H9 (cell line): Measurements from ENCODE around the gene JMJD7. TPM values are rescaled to one million over a fixed set of nuclear protein-coding genes. Genes with fewer than 3 reads are reported as not detected.

ENCODE experiments used
- DNase-seq: peaks from one replicate; pipeline ENCODE4 v3.0.0-alpha.2; 2017
- H2AFZ ChIP-seq: one replicate; pipeline ENCODE4 v1.6.1; 2013; ENCODE audit warnings: mild to moderate bottlenecking, low read length, control low read depth, moderate library complexity
- H2AK5ac ChIP-seq: 2 replicates; pipeline ENCODE4 v1.6.1; 2013; ENCODE audit warnings: low read length, control low read depth, mixed read lengths; ENCODE audit not compliant: insufficient read length
- H2BK120ac ChIP-seq: one replicate; pipeline ENCODE4 v1.6.1; 2013; ENCODE audit warnings: low read depth, mild to moderate bottlenecking, low read length, control low read depth, inconsistent platforms; ENCODE audit not compliant: poor library complexity, severe bottlenecking
- H2BK12ac ChIP-seq: 2 replicates; pipeline ENCODE4 v1.6.1; 2013; ENCODE audit warnings: low read length, control low read depth, mixed read lengths, low read depth; ENCODE audit not compliant: insufficient read length
- H2BK15ac ChIP-seq: 2 replicates; pipeline ENCODE4 v1.6.1; 2013; ENCODE audit warnings: low read depth, low read length, control low read depth
- H2BK20ac ChIP-seq: one replicate; pipeline ENCODE4 v1.6.1; 2013; ENCODE audit warnings: low read depth, mild to moderate bottlenecking, low read length, control low read depth, inconsistent platforms; ENCODE audit not compliant: poor library complexity, severe bottlenecking
- H2BK5ac ChIP-seq: 2 replicates; pipeline ENCODE4 v1.6.1; 2013; ENCODE audit warnings: low read length, control low read depth, mixed read lengths; ENCODE audit not compliant: insufficient read length
- H3K14ac ChIP-seq: 2 replicates; pipeline ENCODE4 v1.6.1; 2013; ENCODE audit warnings: low read length, control low read depth; ENCODE audit not compliant: insufficient read depth
- H3K18ac ChIP-seq: 2 replicates; pipeline ENCODE4 v1.6.1; 2013; ENCODE audit warnings: low read depth, mild to moderate bottlenecking, mixed read lengths, low read length, control low read depth; ENCODE audit not compliant: insufficient read length
- H3K23ac ChIP-seq: 2 replicates; pipeline ENCODE4 v1.6.1; 2013; ENCODE audit warnings: low read length, control low read depth, mixed read lengths, low read depth; ENCODE audit not compliant: insufficient read length
- H3K23me2 ChIP-seq: 2 replicates; pipeline ENCODE4 v1.6.1; 2013; ENCODE audit warnings: low read depth, mild to moderate bottlenecking, mixed read lengths, low read length, control low read depth; ENCODE audit not compliant: insufficient read length, poor library complexity, severe bottlenecking
- H3K27ac ChIP-seq: 2 replicates; pipeline ENCODE4 v1.5.1; 2013; ENCODE audit warnings: low read length, control low read depth, mixed read lengths, low read depth; ENCODE audit not compliant: insufficient read length
- H3K27me3 ChIP-seq: 2 replicates; pipeline ENCODE4 v1.6.1; 2013; ENCODE audit warnings: low read length, control low read depth, inconsistent platforms; ENCODE audit not compliant: insufficient read depth
- H3K4ac ChIP-seq: 2 replicates; pipeline ENCODE4 v1.6.1; 2013; ENCODE audit warnings: low read depth, mild to moderate bottlenecking, control low read depth, inconsistent platforms, low read length, moderate library complexity
- H3K4me1 ChIP-seq: 2 replicates; pipeline ENCODE4 v1.6.1; 2013; ENCODE audit warnings: low read length, control low read depth, inconsistent platforms; ENCODE audit not compliant: insufficient read depth
- H3K4me2 ChIP-seq: 2 replicates; pipeline ENCODE4 v1.6.1; 2013; ENCODE audit warnings: low read length, control low read depth, mixed read lengths; ENCODE audit not compliant: insufficient read length, insufficient read depth
- H3K56ac ChIP-seq: 2 replicates; pipeline ENCODE4 v1.6.1; 2013; ENCODE audit warnings: low read depth, mild to moderate bottlenecking, mixed read lengths, low read length, control low read depth; ENCODE audit not compliant: insufficient read length
- H3K79me1 ChIP-seq: 2 replicates; pipeline ENCODE4 v1.6.1; 2013; ENCODE audit warnings: low read depth, mild to moderate bottlenecking, moderate library complexity, low read length, control low read depth, inconsistent platforms; ENCODE audit not compliant: insufficient read depth, poor library complexity, severe bottlenecking
- H3K79me2 ChIP-seq: 2 replicates; pipeline ENCODE4 v1.6.1; 2013; ENCODE audit warnings: low read length, control low read depth, inconsistent platforms; ENCODE audit not compliant: insufficient read depth
- H3K9ac ChIP-seq: 2 replicates; pipeline ENCODE4 v1.6.1; 2013; ENCODE audit warnings: low read length, control low read depth, mixed read lengths; ENCODE audit not compliant: insufficient read length; ENCODE audit errors: extremely low read depth
- H3K9me3 ChIP-seq: one replicate; pipeline ENCODE4 v1.6.1; 2013; ENCODE audit warnings: low read depth, low read length, inconsistent platforms; ENCODE audit not compliant: control insufficient read depth
- H3T11ph ChIP-seq: one replicate; pipeline ENCODE4 v1.6.1; 2013; ENCODE audit warnings: mild to moderate bottlenecking, low read length, control low read depth, inconsistent platforms
- H4K20me1 ChIP-seq: one replicate; pipeline ENCODE4 v1.6.1; 2013; ENCODE audit not compliant: control insufficient read depth, insufficient read length, insufficient read depth
- H4K5ac ChIP-seq: 2 replicates; pipeline ENCODE4 v1.6.1; 2013; ENCODE audit warnings: low read depth, mild to moderate bottlenecking, mixed read lengths, low read length, control low read depth; ENCODE audit not compliant: insufficient read length
- H4K8ac ChIP-seq: replicated peaks from 2 replicates; pipeline ENCODE4 v1.6.1; 2013; ENCODE audit warnings: low read length, control low read depth, mixed read lengths, low read depth; ENCODE audit not compliant: insufficient read length
- H4K91ac ChIP-seq: 2 replicates; pipeline ENCODE4 v1.6.1; 2013; ENCODE audit warnings: low read depth, mild to moderate bottlenecking, moderate library complexity, mixed read lengths, low read length, control low read depth; ENCODE audit not compliant: insufficient read length
- H3K27ac Mint-ChIP-seq, 3 experiments: 2 replicates in 2 of 3; 3 replicates in 1 of 3; pipeline ENCODE4 v1.8.0; 2020 to 2021; ENCODE audit warnings: mixed read lengths in 3 of 3, mild to moderate bottlenecking in 1 of 3, moderate library complexity in 1 of 3
- H3K27me3 Mint-ChIP-seq: 2 replicates; pipeline ENCODE4 v1.8.0; 2021; ENCODE audit warnings: low read depth, mild to moderate bottlenecking, moderate library complexity, mixed read lengths
- H3K36me3 Mint-ChIP-seq, 3 experiments: 2 replicates in 2 of 3; 3 replicates in 1 of 3; pipeline ENCODE4 v1.8.0; 2020 to 2021; ENCODE audit warnings: low read depth in 3 of 3, mixed read lengths in 3 of 3; ENCODE audit not compliant: insufficient read depth in 1 of 3
- H3K4me1 Mint-ChIP-seq, 2 experiments: 2 replicates each; pipeline ENCODE4 v1.8.0; 2020; ENCODE audit warnings: mixed read lengths in 2 of 2
- H3K4me3 Mint-ChIP-seq, 2 experiments: 2 replicates in 1 of 2; 3 replicates in 1 of 2; pipeline ENCODE4 v1.8.0; 2020 to 2021; ENCODE audit warnings: mild to moderate bottlenecking in 2 of 2, mixed read lengths in 2 of 2, moderate library complexity in 1 of 2
- H3K9me3 Mint-ChIP-seq, 2 experiments: 2 replicates in 1 of 2; 3 replicates in 1 of 2; pipeline ENCODE4 v1.8.0; 2020; ENCODE audit warnings: mild to moderate bottlenecking in 2 of 2, mixed read lengths in 2 of 2, moderate library complexity in 1 of 2
- WGBS: extraction: QIAGEN DNeasy Blood & Tissue Kit; methylation state at CpG from one replicate; pipeline ENCODE4 v1.1.7; 2013; ENCODE audit warnings: missing lambda C conversion rate, low lambda C conversion rate, mixed read lengths; ENCODE audit not compliant: insufficient read length; ENCODE audit errors: extremely low coverage; 5-methylcytosine and 5-hydroxymethylcytosine counted together
- total RNA-seq: library from RNA; stranded (reverse); gene quantifications from 2 replicates; pipeline ENCODE4 v1.2.1, GENCODE V29; 2021
- TF ChIP-seq, protein P1 (sequence below): fragments of 200-600 bp; sonication (generic); conservative IDR thresholded peaks from 3 replicates; pipeline ENCODE4 v1.8.0; 2021; ENCODE audit warnings: antibody characterized with exemption, mild to moderate bottlenecking

JMJD7 gene
- total RNA-seq, 1 experiment from 2014 or later: 13.3 TPM

DNA sequence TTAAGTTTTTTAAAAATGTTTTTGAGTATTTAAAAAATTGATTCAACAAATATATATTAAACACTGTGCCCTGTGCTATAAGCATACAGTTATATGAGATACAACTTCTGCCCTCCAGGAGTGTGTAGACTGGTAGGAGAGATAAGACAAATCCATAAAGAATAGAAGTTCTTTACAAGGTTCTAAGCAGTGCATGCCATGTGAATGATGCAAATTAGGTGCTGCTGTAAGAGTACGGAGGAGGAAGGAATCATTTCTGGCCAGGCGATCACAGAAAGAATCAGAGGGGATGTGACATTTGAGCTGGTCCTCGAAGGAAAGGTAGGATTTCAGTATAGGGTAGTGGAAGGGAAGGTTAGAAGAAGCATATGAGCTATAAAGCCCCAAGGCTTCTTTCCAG is 39.6 kb upstream of the JMJD7 start:
- H3K4me1 ChIP-seq: peaks cover 22% of the 10 kb centered on the region
- no peak overlapping the region for H2BK12ac ChIP-seq
- Mint-ChIP-seq H3K27me3 (no peaks in the 10 kb centered on the region), H3K4me3 (no peak overlapping the region), H3K36me3 (peaks cover 0 to 2% (median 0%) of the 10 kb centered on the region in 3 experiments; a peak in 1 of 7 replicates), H3K27ac (no peak overlapping the region), H3K9me3 (no peaks in the 10 kb centered on the region), H3K4me1 (peaks cover 30 to 33% of the 10 kb centered on the region in 2 experiments)
- no peak overlapping the region for H2BK20ac ChIP-seq
- TF ChIP-seq, protein P1, sequence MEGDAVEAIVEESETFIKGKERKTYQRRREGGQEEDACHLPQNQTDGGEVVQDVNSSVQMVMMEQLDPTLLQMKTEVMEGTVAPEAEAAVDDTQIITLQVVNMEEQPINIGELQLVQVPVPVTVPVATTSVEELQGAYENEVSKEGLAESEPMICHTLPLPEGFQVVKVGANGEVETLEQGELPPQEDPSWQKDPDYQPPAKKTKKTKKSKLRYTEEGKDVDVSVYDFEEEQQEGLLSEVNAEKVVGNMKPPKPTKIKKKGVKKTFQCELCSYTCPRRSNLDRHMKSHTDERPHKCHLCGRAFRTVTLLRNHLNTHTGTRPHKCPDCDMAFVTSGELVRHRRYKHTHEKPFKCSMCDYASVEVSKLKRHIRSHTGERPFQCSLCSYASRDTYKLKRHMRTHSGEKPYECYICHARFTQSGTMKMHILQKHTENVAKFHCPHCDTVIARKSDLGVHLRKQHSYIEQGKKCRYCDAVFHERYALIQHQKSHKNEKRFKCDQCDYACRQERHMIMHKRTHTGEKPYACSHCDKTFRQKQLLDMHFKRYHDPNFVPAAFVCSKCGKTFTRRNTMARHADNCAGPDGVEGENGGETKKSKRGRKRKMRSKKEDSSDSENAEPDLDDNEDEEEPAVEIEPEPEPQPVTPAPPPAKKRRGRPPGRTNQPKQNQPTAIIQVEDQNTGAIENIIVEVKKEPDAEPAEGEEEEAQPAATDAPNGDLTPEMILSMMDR: no peak
- H3K79me1 ChIP-seq: no peaks in the 10 kb centered on the region
- no peak overlapping the region for H4K91ac ChIP-seq
- H4K5ac ChIP-seq: no peak overlapping the region
- no peak overlapping the region for H2BK120ac ChIP-seq
- H3K27ac ChIP-seq: no peak overlapping the region
- H3K27me3 ChIP-seq: no peaks in the 10 kb centered on the region
- no peak overlapping the region for H2BK5ac ChIP-seq
- H3T11ph ChIP-seq: no peak overlapping the region
- H2AK5ac ChIP-seq: no peak overlapping the region
- H4K20me1 ChIP-seq: no peaks in the 10 kb centered on the region
- no peak overlapping the region for H3K56ac ChIP-seq
- H3K14ac ChIP-seq: no peak overlapping the region
- H4K8ac ChIP-seq: no peak overlapping the region
- no peak overlapping the region for H3K9ac ChIP-seq
- H3K4me2 ChIP-seq: no peak overlapping the region
- H3K79me2 ChIP-seq: no peaks in the 10 kb centered on the region; the same call in 1 of the 2 replicates
- H3K4ac ChIP-seq: no peak overlapping the region
- WGBS: no CpG with 5 or more reads among the region's 3 CpGs
- H3K9me3 ChIP-seq: no peaks in the 10 kb centered on the region
- H3K23me2 ChIP-seq: no peaks in the 10 kb centered on the region
- H3K18ac ChIP-seq: no peak overlapping the region
- H2AFZ ChIP-seq: no peak overlapping the region
- H2BK15ac ChIP-seq: no peak overlapping the region
- no peak for DNase-seq
- no peak overlapping the region for H3K23ac ChIP-seq
